ENCODE measurements around the gene TMEM238.
"Not testable (repeated sequence)": the region's sequence is repeated elsewhere in the genome, so short reads cannot be mapped to it uniquely, and the experiment has no call there.

The TMEM238 gene, protein sequence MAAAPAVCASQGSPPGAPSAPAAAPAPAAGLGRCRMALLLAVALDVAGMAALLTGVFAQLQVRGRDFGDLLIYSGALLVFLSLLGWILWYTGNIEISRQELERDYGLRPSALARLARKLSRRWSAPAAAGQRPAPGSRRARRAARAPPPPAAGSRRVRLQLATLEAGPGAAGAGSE

DNA sequence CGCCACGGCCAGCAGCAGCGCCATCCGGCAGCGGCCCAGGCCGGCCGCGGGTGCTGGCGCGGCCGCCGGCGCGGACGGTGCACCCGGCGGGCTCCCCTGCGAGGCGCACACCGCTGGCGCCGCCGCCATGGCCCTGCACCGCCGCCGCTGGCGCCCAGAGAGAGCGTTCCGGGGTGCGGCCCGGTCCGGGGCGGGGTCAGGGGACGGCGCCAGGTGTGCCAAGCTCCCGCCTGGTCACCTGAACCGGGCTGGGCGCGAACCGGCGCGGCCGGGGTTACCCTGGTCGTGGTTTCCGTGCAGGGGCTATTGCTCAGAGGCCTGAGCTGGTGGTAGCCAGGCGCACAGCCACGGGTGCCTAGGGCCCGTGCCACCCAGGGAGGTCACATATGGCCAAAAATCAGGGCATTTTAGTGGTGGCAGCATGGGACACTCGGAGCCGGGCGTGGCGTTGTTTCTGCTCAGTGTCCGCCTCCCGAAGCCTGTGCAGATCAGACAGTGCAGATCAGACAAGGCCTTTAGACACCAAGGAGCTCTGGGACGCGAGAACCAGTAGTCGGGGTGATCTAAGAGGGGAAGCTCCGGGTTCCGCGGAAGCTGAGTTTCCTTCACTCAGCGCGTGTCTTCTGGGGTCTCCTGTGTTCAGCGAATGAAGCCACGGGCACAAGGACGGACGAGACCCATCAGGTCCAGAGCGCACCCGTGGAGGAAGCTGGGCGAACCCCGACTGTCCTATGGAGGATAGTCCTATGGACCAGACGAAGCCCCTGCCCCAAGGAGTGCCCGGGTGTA is at the start of gene TMEM238:
TMEM238 (minus strand) TSS at position 162 of the 789 bp plus-strand sequence; CDS start at position 129, 33 bp downstream.
- peak; percentile 46 for DNase-seq

DNA sequence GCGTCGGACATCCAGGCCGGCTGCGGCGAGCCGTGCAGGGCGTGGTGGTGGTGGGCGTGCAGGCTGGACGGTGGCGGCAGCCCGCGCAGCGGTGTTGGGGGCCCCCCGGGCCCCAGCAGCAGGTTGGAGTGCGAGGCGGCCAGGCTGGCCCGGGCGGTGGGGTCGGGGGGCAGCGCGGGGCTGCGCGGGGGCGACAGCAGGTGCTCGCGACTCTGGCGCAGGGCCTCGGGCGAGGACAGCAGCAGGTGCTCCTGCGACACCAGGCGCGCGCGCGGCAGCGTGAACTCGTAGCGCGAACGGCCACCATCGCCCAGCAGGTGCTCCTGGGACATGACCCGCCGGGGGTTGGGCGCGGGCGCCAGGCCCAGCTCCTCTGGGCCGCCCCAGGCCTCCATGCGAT is 49.2 kb upstream of the TMEM238 start:
- no peak for DNase-seq

DNA sequence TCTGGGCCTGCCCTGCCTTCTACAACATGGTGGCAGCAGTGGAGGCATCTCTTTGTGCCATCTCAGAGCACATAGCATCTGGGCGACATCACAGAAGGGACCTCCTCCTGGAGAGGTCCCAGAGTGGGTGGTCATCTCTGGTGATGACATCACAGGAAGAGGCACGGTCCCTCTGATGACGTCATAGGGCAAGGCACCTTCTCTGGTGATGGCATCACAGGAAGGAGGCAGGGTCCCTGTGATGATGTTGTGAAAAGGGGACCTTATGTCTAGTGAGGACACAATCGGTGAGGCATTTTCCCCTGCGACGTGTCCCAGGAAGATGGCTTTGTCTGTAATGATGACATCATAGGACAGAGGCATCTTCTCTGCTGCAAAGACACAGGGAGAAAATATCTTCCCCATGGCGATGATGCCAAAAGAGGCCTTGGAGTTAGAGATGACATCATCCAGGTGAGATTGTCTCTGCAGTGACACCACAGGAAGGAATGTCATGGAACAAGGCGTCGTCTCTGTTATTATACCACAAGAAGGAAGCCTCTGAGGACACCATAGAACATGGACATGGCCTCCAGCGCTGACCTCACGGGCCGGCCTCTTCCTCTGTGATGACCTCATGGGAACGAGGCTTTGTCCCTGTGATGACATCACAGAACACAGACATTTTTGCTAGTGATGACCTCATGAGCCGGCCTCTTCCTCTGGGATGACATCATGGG is 48.3 kb upstream of the TMEM238 start:
- DNase-seq, result no peak

DNA sequence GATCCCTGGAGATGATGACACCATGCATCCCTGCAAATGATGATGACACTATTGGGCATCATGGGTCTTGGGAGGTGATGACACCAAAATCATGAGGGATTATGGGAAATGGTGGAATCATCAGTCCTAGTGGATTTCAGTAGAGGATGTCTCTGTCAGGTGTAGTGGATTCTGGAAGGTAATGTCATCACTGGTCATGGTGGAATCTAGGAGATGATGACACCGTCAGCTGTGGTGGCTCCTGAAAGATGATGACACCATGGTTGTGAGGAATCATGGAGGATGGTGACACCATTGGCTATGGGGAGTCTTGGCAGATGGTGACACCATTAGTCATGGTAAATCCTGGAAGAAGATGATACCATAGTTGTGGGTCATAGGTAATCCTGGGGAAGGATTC is 47.1 kb upstream of the TMEM238 start:
- no peak for DNase-seq

DNA sequence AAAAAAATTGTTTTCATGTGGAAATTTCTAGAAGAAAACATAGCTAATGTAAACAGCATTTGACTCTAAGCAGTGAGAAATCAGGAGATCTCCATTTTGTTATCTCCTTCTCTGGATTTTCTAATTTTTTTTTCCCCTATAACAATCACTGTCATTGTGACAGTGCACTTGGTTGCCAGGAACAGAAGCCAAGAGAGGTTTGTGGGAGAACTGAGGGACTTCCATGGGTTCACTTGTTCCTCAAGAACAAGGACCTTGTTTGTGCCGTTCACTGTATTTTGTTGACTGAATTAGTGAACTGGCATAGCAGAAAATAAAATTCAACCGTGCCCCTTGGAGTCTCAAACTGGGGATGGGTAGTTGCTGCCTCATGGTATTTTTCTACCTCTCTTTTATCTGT is 42.0 kb upstream of the TMEM238 start:
- DNase-seq, result no peak

DNA sequence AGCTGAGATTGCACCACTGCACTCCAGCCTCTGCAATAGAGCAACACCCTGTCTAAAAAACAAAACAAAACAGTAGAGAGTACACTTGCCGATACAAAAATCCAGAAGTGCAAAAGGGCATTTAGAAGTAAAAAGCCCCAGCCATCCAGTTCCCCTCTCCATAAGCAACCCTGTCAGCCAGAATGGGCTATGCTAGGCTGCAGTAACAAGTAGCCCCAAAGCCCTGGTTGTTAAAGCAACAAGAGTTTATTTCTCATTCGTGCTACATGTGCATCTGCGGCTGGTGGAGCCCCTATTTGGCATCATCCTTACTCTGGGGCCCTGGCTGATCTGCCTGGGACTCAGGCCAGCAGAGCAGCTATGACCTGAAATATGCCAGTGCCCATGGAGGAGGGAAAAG is 40.4 kb upstream of the TMEM238 start:
- DNase-seq, result no peak

DNA sequence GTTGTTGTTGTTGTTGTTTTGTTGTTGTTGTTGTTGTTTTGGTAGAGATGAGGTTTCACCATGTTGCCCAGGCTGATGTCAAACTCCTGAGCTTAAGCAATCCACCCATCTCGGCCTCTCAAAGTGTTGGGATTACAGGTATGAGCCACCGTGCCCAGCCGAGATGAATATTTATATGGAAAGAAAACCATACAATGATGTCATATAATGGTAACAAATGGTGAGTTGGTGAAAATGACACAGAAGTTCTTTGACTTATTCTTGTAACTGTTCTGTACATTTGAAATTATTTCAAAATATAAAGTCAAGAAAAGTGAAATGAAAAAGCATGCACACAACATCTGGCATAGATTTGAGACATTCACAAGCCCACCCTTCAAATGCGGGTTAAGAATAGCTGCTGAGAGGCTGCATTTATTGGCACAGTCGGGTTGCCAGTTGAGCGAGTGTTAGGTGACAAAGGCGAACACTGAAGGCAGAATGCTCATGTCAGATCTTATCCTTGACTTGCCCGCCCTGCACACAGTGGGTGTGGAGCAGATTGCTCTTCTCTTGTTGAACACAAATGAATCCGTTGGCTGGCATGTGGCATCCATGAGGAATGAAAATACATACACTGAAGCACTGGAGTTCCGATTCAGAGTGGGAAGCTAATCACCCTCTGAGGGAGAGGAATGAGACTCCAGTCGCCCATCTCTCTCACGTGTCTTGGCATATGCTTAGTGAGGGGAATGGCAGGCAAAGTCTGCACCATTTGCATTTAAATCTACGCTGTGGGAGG is 39.3 kb upstream of the TMEM238 start:
- no peak for DNase-seq

DNA sequence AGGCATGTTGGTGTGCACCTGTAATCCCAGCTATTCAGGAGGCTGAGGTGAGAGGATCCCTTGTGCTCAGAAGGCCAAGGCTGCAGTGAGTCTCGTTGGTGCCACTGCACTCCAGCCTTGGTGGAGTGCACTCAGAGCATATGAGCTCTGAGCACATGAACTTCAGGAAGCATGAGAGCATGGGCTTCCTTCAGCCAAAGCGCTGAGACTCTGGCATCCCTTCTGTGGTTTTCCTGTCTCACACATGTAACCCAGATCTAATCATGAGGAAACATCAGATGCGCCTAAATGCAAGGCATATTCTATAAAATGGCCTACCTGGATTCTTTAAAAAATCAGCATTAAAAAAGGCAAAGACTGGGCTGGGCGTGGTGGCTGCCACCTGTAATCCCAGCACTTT is 37.2 kb upstream of the TMEM238 start:
- DNase-seq, result not testable (repeated sequence)

DNA sequence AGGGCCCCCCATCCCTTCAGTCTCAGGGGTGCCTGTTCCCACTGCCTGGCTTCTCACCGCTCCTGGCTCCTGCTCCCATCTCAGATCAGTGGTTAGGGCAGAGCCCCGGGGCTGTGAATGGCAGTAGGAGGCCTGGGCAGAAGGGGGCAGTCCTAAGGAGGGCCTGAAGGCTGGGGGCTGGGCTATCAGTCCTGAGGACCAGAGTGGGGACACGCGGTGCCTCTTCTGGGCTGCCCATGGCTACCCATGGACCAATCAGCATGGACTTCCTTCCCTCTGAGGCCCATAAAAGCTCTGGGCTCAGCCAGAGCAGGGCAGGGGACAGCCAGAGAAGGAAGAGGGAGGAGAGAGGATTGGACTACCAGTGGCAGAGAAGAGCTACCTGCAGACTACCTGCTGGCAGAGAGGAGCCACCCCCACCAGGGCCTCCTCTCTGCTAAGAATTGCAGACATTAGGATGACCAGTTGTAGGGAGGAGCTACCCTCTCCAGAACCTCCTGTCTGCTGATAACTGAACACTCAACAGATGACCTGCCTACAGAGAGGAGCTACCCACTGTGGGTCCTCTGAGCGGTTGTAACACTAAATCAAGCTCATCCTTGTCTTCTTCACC is 35.6 kb upstream of the TMEM238 start:
- no peak for DNase-seq

DNA sequence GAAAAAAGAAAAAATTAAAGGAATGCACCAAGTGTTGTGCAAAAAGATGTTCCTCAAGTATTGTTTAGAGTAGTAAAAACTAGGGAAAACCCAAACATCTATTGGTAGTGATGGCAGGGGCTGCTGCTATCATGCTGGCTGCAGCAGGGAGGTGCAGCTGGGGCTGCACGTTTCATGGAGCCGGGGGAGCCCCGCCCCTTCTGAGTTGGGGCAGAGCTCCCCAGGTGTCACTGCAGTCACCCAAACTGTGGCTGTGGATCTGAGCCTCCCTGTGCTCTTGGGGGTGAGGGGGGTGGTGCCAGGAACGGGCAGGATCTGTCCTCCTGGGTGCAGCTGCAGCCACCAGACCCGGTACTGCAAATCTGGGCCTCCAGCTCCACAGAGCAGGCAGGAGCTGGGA is 35.0 kb upstream of the TMEM238 start:
- no peak for DNase-seq

DNA sequence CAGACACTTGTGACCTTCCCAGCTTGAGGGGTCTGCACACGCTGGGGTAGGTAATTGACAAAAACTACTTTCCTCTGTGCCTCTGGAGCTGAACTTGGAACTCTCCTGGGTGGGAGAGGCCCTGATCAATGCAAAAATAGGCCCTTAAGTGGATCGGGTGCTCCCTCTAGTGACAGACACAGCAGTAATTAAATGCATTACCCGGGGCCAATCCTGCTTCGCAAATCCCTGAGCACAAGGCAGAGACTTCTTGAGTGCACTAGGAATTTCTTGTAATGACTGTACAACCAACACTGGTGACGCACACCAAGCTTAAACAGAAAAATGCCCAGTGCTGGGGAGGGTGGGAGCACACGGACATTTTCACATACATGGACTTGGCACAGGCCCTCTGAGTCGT is 34.1 kb upstream of the TMEM238 start:
- peak; percentile 49 for DNase-seq

DNA sequence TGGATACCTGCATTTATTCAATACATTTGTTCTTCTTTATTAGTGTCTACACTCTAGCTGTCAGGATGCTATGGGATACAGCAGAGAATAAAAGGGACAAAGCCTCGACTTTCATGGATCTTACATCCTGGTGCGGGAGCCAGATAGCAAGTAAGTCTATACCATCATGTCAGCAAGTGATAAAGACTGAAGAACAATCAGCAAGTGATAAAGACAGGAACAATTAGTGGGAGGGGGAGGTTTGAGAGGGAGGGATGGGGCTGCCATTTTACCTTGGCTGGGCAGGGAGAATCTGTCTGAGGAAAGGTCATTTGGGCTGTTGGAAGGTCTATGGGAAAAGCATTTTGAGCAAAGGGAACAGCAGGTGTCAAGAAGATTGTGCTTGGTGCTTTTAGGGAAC is 26.1 kb upstream of the TMEM238 start:
- no peak for DNase-seq

DNA sequence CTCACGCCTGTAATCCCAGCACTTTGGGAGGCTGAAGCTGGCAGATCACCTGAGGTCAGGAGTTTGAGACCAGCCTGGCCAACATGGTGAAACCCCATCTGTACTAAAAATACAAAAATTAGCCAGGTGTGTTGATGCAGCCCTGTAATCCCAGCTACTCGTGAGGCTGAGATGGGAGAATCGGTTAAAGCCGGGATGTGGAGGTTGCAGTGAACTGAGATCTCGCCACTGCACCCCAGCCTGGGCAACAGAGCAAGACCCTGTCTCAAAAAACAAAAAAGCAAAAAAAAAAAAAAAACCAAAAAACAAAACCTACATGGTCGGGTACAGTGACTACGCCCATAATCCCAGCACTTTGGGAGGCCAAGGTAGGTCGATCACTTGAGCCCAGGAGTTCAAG is 25.1 kb upstream of the TMEM238 start:
- DNase-seq, result not testable (repeated sequence)

DNA sequence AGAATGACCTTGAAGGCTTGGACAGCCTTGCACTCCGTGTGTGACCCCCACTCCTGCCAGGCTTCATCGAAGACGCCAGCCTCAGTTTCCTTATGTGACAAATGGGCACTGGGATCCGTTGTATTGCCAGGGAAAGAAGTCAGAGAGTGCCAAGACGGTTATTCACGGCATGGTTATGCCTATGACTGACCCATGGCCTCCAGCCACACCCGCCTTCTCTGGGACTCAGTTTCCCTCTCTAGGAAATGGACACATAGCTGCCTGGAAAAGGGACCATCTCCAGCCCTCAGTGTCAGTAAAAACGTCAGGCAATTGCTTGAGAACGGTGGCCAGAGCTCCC is 24.4 kb upstream of the TMEM238 start:
- DNase-seq, result no peak

DNA sequence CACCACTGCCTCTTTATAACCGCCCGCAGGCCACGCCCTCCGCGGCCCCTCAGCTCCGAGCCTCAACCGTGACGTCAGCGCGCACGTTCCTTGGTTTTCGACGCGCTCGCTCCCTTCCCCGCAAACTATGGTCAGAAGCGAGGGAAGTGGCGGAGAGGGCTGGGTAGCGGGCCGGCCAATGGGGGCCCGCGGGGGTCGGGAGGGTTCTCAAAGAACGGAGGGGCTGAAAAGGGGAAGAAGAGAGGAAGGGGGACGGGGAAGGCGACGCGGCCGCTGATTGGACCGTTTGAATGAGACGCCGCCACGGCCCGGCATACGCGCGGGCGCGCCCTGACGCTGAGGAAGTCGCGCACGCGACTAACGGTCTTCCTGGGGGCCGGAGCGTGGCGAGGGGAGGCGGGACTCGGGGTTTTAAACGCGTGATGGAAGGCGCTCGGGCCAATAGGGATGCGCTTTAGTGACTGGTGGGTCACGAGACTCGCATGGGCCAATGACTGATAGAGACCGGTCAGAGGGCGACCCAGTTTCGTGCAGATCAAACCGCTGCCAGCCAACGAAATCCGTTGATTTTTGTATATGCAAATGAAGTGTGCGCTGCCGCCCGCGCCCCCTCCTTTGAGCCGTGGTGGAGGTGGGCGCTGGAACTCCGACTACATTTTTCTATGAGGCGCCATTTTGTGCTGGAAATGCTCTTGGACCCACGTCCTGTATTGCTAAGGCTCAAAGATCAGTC is 23.9 kb upstream of the TMEM238 start:
- peak; percentile 97 for DNase-seq

DNA sequence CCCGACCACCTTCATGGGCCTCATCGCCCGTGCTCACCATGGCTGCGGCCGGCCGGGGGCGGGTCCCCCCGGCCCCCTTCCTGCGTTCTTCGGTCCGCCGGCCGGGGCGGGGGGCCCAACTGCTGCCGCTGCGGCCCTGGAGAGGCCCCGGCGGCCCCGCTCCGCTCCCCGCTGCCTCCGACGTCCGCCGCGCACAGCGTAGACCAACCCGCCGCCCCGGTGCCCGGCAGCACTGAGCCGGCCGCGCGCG is 23.4 kb upstream of the TMEM238 start, which contains the start of gene UBE2S:
UBE2S (minus strand) TSS at position 239 of the 250 bp plus-strand sequence; CDS start at position 40, 199 bp downstream.
- not testable (repeated sequence) for DNase-seq

DNA sequence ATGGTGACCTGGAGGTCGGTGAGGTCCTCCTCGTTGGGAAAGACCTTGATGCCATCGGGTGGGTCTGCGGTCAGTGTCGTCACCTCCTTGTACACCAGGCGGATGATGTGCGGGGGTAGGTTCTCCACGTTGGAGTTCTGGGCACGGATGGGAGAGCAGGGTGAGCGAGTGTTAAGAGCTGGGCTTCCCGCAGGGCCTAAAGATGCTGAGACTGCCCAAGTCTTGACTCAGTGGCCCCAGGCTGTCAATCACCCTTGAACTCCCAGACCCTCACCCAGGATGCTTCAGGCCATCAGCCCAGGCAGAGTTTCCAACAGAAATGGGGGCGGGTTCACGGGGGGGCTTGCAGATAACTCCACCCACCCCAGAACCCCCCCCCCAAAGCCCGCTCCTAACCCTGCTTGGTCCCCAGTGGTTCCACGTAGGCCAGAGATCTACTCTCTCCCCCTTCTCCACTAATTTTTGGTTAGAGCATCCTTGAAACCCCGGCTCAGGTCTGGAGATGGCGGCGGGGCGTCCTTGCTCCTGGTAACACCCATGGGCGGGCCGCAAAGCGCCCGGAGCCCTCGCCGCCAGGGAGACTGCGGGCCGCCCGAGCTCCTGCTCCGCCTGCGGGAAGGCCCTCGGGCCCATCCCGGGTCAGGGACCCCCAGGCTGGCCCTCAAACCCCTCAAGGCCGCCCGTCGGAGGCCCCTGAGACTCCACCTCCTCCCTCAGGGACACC is 22.9 kb upstream of the TMEM238 start:
- DNase-seq, result no peak

DNA sequence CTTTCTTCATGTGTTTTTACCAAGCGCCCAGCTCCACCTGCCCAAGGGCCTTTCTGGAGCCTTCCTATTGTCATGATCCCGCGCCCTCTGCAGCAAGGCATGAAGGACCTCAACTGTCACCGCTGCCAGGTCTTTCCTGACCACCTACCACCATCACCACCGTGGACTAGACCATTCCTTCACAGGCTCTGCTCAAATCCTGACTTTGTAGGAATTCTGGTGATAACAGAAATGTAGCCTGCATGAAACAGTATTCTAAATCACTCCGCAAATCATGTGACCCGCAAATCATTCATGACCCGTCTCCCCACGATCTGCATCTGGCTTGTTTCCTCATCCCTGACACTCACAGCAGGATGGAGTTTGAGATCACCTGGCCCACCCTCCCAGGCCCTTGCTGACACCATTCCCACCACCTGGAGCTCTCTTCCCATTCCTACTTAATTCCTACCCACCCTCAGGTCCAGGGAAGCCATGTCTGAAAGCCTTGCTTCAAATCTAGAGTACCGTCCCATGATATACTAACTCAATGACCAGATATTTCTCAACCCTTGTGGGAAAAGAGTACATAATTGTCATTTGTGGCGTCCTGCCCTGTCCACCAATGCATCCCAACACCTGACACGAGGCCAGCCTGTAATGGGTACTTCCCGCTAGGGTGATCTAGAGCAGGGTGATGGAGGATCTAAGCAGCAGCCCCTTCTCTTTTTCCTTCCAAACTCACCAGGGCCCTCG is 22.2 kb upstream of the TMEM238 start:
- DNase-seq, result no peak

DNA sequence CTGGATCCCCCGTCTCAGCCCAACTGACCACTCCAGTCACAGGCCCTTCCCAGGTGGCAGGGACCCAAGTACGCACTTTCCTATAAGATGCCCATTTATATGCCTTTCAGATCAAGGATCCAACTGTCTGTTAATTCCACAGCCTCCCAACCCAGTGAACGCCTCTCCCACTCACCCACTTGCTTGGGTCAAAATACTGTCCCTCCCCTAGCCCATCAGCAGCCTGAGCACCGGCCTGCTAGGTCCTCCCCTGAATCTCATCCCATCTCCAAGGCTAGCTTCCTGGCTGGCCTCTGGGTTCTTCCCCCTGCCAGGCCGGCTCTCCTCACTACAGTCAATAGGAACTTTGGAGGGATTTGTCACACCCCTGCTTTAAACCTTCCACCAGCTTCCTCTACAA is 21.5 kb upstream of the TMEM238 start:
- no peak for DNase-seq

DNA sequence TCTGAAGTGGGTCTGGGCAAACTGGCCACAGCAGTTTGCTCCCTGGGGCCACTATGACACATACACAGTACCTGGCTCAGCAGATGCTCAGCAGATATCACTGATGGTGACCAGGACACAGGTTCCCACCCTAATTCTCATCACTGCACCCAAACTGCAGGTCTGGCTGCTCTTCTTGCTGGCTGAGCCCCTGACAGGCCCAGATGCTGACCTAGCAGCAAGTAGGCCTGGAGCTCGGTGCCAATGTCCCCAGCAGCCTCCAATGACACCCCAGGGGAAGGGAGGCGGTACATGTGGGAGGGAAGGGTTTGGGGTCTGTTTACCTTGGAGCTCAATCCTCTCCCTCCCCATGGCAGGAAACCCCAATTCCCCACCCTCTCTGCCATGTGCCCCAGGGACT is 18.4 kb upstream of the TMEM238 start:
- no peak for DNase-seq

DNA sequence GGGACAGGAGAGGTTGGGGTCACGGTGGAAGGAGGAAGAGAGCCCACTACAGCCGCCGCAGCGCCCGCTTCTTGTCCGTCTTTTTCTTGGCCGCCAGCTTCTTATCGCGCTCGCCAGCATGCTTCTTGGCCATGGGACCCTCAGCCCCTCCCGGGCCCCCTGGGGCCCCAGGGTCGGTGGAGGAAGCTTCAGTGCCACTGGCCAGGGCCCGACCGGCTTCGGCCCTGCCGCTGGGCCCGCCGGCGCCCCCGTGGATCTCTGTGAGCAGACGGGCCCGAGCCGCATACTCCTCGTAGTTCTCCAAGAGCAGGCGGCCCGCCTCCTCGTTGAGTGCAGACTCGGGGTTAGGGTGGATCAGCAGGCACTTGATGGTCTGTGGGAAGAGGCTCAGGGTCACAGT is 17.3 kb upstream of the TMEM238 start:
- DNase-seq, result not testable (repeated sequence)

Measured in NCI-H345 (cell line).